Measurements from ENCODE around the gene KCMF1. TPM values are rescaled to one million over a fixed set of nuclear protein-coding genes. Genes with fewer than 3 reads are reported as not detected.

KCMF1 gene
- total RNA-seq, 1 donor from 2014 or later = 105 TPM

GRCh38 chr2:85106489-85107180, 135.7 kb downstream of the KCMF1 start:
- no peak for TF ChIP-seq CTCF (IDR thresholded peaks at IDR 0.05; ENCODE audit: insufficient read depth, low read depth, low read length)
- no peak for TF ChIP-seq EZH2 (IDR thresholded peaks at IDR 0.05; ENCODE audit: insufficient read depth, low read length)
- H3K9me3 Mint-ChIP-seq (ENCODE audit: unreplicated experiment) = no peaks in the 10 kb centered on the region
- H3K9me3 ChIP-seq (ENCODE audit: insufficient read depth, low read depth, low read length) = no peaks in the 10 kb centered on the region
- no peaks in the 10 kb centered on the region for H3K27me3 ChIP-seq (ENCODE audit: insufficient read depth, low read length)
- peak; percentile 32 for FAIRE-seq
- H2AFZ ChIP-seq (ENCODE audit: low read depth, low read length) = no peak overlapping the region
- no peaks in the 10 kb centered on the region for H3K36me3 ChIP-seq (ENCODE audit: insufficient read depth, low read length)
- H3K4me2 ChIP-seq (ENCODE audit: low read length) = no peak overlapping the region
- peak; percentile 77 for DNase-seq (ENCODE audit: low read depth)
- H3K4me3 ChIP-seq (ENCODE audit: insufficient read depth, low read depth, low read length) = no peak overlapping the region
- H3K27ac Mint-ChIP-seq (ENCODE audit: unreplicated experiment) = no peak overlapping the region
- no peaks in the 10 kb centered on the region for H4K20me1 ChIP-seq (ENCODE audit: insufficient read depth, low read length)
- no peak overlapping the region for H3K4me3 Mint-ChIP-seq (ENCODE audit: unreplicated experiment)
- no peaks in the 10 kb centered on the region for H3K4me1 ChIP-seq (ENCODE audit: insufficient read depth, low read length)
- no peaks in the 10 kb centered on the region for H3K79me2 ChIP-seq (ENCODE audit: insufficient read depth, low read length)
- peaks cover 4% of the 10 kb centered on the region for H3K4me1 Mint-ChIP-seq (ENCODE audit: low read depth, unreplicated experiment)
- H3K9ac ChIP-seq (ENCODE audit: low read length) = no peak overlapping the region
- H3K27me3 Mint-ChIP-seq (ENCODE audit: low read depth, unreplicated experiment) = peaks cover 2% of the 10 kb centered on the region
- no peaks in the 10 kb centered on the region for H3K36me3 Mint-ChIP-seq (ENCODE audit: low read depth, unreplicated experiment)
- H3K27ac ChIP-seq (ENCODE audit: low read depth, low read length) = no peak overlapping the region

Other genes starting within 250 kb of the KCMF1 start
- gene TRABD2A, start 90.1 kb upstream of the KCMF1 start, total RNA-seq = 2.6 and 3.2 TPM in 2 replicates
- gene TMSB10, start 65.5 kb upstream of the KCMF1 start, total RNA-seq = 2,866 and 3,439 TPM in 2 replicates
- gene TCF7L1, start 162.2 kb downstream of the KCMF1 start, total RNA-seq = 27.2 and 30.8 TPM in 2 replicates